WTC11 (cell line): ENCODE measurements around the gene IQCK.

Experiments
- FOXP1 ChIP-seq: sonication (generic); formaldehyde crosslinking; IDR thresholded peaks from 2 replicates; pipeline ENCODE4 v1.8.0; 2022; ENCODE audit warnings: missing genetic modification reagents, mild to moderate bottlenecking, moderate library complexity, borderline replicate concordance
- PRDM15 ChIP-seq: sonication (generic); formaldehyde crosslinking; IDR thresholded peaks from 2 replicates; pipeline ENCODE4 v1.8.0; 2022; ENCODE audit warnings: missing genetic modification reagents

- TF ChIP-seq PRDM15 (CRISPR knock-in tag), result no peak
- TF ChIP-seq FOXP1 (CRISPR knock-in tag), result no peak
Measured at GRCh38 chr16:19678804-19679203, 39.3 kb upstream of the IQCK start.
